DMS79 (cell line): Measurements from ENCODE around the gene MTHFR.
"Not testable (repeated sequence)": the region's sequence is repeated elsewhere in the genome, so short reads cannot be mapped to it uniquely, and the experiment has no call there.

Experiments used
- DNase-seq: peaks from one replicate; lab custom pipeline; 2025; lab: John Stamatoyannopoulos, UW

Gene MTHFR

DNA sequence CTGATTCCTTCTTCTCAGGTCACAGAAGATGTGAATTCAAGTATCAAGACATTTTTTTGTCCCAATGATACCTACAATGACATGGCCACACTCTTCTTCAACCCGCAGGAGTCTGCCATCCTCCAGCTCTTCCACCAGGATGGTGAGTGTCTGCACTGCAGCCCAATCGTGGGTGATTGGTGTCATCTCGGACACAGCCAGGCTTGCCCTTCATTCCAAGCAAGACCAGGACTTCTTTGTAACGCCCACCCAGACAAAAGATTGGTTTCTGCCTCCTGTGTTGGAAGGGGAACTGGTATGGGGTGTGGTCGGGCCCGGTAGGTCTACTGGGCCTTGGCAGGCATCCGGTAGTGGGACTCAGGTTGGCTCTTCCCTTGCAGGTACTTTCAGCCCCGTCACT is 27.7 kb upstream of the MTHFR start:
- no peak for DNase-seq

DNA sequence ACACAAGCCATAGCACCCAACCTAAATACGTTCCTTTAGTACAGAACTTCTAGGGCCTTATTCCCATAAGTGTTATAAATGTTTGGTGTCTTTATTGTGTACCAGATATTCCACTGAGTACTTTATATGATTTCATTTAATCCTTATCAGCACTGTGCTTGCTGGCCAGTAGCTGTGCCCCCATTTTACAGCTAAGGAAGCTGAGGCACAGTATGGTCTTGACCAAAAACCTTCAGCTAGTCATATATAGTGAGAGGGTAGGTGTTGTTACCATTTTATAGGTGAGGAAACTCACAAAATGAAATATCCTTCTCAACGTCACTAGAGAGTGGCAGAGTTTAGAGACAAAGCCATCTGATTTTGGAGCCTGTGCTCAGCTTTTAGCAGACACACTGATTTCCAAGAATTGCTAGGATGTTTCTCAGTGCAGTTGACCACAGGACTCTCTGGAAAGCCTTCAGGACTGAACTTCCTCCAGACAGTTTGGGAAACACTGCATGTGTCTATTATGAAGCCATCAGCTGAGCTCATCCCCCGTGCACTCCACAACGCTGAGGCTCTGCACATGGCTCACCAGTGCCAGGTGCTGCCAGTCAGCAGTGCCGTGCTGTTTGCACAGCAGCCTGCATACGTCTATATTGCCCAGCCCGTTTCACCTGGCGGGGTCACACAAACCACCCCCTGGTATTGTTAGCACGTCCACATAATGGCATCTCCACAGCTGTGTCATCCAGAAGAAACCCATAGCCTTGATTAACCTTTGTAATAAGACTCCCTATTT is 26.4 kb upstream of the MTHFR start:
- DNase-seq: no peak

DNA sequence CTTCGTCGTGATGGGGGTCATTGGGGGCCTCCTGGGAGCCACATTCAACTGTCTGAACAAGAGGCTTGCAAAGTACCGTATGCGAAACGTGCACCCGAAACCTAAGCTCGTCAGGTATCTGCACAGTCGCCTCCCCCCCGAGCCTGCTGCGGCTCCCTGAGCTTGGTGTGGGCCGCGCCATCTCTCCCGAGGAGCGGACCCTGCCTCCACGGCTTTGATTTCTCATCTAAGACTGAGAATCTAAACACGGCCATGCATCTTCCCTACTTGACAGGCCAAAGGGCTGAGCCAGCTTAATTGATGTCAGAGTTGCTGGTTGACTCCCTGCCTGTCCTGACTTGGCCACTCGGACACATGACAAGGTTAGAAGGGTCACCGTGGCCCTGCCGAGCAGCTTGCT is 22.7 kb upstream of the MTHFR start:
- no peak for DNase-seq

DNA sequence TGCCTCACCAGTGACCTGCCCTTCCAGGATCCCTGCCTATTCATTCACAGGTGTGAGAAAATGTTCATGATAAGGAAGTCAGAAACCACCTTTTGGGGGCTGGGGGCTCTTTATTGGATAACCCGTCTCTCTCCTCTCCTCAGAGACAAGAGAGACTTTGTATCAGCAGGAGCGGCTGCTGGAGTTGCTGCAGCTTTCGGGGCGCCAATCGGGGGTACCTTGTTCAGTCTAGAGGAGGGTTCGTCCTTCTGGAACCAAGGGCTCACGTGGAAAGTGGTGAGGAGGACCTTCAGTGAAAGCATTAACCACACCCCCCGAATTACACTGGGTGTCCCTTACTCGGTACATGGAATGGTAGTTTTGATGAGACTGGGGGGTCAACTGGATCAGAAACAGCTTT is 21.2 kb upstream of the MTHFR start:
- no peak for DNase-seq

DNA sequence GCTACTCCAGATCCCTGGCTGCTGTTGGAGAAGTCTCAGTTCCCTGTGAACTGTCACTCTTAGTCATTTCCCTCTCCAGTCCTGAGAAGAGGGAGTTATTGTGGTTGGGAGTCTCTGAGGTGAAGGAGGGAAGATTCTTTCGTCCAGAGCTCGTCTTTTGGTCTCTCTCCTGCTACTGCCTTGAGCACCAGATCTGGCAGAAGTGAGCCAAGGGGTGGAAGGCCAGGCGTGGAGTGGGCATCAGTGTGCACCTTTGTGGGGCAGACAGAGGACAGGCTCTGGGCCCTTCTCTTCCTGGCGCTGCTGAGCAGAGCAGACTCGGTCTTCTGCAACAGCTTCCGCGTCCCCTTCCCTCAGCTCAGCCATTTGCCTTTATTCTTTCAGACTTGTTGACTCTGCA is 19.4 kb upstream of the MTHFR start:
- no peak for DNase-seq

DNA sequence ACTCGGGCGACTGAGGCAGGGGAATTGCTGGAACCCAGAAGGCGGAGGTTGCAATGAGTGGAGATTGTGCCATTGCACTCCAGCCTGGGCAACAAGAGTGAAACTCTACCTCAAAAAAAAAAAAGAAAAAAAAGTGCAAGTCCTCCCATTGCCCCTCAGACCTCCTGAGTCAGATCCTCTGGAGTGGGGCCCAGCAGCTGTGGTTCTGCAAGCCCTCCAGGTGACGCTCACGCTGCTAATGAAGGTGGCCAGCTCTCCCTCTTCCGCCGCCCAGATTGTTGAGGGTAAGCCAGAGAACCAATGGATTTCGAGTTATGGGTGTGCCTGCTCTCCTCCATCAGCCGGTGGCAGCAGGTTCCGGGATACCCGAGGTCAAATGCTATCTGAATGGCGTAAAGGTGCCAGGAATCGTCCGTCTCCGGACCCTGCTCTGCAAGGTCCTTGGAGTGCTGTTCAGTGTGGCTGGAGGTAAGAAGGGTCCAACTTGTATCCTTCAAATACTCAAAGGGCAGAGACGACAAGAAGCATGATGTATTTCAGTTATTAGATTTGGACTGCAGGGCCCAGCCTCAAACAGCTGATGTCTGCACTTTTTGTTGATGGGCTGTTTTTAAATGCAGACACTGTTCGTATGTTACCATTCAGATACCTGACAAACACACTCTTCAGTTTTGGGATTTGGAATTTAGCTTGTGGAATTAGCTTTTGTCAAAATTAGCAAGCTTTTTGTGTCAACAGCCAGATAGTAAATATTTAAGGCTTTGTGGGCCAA is 17.8 kb upstream of the MTHFR start:
- no peak for DNase-seq

DNA sequence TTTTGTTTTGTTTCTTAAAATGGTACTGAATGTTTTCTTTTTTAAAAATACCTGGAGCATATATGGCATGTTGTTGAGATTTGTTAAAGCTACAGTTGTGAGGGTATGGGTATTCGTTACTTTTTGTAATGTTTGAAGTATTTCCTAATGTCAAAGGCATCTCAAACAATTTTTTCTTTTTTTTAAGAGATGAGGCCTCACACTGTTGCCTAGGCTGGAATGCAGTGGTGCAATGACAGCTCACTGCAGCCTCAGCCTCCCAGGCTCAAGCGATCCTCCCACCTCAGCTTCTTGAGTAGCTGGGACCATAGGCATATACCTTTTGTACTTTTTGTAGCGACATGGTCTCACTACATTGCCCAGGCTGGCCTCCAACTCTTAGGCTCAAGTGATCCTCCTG is 16.3 kb upstream of the MTHFR start:
- no peak for DNase-seq

DNA sequence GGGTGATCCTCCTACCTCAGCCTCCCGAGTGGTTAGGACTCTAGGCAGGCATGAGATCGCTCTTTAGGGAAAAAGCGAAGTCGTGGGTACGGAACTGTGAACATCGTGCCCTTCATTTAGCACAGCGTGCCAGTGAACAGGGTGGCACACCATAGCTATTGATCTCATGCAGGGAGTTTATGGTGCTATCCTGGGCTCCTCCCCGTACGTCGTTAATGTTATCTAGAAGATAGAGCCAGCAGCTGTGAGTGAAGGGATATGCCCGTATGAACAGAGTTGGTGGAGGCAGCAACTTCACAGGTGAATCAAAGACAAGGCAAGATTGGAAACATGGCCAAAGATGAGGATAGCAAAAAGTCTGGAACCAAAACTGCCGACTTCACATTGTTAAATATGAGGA is 11.4 kb upstream of the MTHFR start:
- no peak for DNase-seq

DNA sequence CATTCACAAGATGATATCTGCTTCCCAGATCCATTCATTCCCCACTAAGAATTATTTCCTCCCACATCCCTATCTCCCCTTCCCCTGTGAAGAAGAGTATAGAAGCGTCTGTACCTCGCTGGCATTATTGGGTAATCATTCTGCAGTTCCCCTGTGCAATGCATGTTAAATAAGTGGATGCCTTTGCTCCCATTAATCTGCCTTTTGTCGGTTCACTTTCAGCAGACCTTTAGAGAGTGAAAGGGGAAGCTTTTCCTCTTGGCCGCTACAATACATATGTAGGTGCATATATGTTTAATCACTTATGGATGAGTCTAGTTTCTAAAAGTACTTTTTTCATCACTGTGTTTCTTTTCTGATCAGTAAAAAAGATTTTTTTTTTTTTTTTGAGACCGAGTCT is 7.3 kb upstream of the MTHFR start:
- DNase-seq: no peak

DNA sequence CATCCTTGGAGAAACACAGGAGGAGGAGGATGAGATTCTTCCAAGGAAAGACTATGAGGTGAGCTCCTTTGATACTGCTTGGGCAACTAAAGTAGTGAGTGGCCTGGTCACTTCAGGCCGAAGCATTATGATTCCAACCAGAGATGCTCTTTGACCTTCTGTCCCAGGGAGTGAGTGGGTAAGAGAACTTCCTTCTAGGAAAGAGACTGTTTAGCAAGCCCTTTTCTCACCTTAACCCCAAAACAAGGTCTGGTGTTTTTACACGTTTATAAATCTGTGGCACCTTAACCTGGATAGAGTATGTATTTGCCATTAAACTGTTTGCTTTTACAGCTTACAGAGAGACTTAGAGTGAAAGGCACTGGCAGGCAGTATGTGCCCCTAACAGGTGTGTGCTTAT is 1.4 kb upstream of the MTHFR start:
- no peak for DNase-seq

DNA sequence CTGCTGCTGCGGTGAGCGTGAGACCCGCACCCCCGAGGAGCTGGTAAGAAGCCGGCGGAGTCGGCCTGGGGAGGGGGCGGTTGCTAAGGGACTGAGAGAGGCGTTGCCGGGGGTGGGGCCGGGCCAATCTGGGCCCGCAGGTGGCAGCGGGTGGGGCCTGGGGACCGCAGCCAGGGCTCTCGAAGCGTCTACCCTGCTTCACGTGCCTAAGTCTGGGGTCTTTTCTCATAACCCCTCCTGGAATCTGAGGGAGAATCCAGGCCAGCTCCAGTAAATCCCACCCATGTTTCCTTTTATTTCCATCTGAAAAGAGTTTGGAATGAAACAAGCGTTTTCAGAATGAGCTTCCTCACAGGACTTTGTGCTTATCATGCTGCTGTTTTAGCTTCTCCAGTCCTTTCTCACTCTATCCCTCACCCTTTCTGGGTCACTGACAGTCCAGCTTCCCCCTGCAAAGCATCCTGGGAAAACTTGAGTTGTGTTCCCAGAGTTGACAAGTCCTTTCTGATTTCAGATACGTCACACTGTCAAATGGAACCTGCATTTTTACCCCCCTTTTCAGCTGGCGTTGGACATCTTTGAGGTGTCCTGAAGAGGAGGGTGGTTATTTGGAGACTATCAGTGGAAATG is 658 bp upstream of the MTHFR start:
- DNase-seq: no peak

DNA sequence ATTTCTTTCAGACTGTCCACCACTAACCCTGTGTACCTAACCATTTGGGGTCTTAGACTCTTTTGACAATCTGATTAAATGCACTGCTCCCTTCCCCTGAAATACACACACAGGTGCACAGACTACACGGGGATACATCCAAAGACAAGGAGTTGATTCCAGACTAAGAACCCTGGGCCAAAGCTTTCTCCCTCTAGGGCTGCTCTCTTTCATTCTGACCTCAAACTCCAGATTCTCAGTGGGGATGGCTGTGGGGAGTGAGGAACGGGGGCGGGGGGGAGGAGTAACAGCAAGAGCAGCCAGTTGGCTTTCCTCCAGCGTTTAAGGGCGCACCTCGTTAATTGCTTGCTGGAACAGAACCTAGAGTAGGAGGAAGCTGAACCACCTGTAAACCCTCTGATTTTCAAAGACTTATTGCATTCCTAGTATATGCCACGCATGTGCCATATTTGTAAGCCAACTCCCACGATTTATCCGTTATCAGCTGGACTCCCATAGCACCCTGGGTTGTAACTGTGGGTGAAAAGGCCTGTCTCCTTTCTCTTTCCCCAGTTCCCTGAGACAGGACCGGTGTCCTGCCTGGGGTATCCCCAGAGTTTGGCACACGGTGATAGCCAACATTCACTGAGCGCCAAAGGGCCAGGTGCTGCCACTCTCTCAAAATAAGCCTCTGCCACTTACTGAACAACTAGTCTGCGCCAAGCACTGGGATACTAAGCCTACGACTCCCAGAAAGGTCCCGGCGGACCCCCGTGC is 920 bp downstream of the MTHFR start:
- DNase-seq: peak; percentile 71

DNA sequence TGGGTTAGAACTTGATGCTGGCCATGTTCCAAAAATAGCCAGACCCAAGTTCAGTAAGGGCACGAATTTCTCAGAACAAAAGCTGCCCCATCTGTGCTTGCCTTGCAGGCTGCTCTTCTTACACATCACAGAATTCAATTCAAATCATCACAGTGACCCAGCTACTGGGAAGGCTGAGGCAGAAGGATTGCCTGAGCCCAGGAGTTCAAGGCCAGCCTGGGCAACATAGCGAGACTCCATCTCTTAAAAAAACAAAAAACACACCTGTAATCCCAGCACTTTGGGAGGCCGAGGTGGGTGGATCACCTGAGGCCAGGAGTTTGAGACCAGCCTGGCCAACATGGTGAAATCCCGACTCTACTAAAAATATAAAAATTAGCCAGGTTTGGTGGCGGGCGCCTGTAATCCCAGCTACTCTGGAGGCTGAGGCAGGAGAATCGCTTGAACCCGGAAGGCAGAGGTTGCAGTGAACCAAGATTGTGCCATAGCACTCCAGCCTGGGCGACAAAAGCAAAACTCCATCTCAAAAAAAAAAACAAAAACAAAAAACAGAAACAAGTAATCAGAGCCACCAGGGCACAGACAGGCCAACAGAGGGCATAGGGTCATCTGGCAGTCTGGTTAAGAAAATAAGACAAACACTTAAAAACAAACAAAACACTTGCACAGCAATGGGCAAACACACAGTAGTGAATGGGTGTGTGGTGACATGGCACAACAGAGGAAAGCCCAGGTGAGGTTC is 1.7 kb downstream of the MTHFR start:
- not testable (repeated sequence) for DNase-seq

DNA sequence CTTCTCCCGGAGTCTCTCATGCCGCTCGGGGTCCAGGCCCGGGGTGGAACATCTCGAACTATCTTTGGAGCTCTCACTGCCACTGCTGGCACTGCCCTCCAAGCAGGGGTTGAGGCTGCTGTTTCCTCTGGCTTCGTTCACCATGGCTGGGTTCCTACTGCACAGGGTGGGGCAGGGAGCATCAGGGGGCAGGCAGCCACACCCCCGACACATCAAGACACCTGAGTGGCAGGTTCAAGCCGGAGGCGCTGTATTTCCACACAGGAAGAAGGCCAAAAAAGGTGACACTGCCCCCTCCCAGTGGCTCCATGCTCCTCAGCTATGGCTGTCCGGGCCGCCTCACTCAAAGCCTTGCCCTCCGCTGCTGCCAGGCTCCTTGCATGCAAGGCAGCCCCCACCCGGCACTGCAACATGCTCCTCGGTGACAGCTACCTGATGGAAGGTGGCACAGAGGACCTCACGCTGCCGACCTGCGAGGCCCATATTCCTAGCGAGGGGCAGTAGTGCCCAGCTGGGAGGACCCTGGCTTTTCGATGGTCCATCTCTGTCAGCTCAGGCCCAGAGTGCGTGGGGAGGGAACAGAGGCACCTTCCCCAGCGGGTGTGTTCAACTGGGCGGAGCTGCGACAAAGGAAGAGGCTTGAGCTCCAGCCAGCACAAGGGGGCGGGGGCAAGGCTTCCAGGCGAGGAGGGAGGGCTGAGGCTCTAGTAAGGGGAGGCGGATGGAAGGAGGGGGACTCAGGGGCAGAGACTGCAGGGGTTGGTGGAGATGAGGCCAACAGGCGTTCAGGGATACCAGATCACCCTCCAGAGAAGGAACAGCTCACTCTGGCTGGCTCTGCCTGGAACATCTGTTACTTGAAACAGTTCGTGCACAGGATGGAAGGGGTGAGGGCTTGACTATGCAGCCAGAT is 2.5 kb downstream of the MTHFR start:
- peak; percentile 88 for DNase-seq

DNA sequence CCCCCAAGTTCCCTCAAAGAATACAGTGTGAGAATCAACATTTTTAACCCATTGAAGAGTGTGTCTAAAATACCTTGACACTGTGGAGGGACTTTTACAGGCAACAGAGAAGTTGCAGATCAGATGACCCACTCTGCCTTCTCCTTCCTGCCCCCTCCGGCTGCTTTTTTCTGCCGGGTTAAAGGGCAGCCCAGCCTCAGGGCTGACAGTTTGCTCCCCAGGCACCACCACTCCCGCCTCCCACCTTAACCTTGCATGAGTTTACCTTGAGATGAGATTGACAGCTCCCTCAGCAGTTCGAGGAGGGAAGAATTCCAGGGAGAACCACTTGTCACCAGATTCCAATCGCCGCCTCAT is 3.2 kb downstream of the MTHFR start:
- no peak for DNase-seq

DNA sequence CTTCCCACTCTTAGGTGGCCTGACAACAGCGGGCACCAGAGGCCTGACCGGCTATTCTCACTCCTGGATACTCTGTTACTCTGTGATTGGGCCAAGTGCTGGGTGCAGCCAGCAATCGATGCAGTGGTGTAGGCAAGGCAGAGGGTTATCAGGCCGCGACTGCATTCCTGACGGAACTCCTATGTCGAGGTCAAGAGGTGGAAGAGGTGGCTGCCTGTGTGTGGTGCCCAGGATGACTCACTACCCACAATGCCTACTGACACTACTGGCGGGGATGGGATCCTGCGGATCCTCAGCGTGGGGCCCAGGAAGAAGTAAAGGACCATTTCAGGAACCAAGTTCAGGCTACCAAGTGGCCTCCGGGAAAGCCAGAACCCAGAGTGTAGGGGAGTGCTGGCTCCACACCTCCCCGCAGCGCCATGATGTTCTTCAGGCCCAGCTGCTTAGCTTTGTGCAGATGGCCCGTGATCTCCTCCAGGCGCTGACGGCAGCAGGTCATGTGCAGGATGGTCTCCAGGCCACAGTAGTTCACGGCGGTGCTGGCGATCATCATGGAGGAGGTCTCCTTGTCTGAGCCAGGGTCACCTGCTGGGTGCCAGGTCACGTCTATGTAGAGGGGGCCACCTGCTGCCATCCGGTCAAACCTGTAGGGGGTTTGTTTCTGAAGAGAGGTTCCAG is 4.9 kb downstream of the MTHFR start:
- no peak for DNase-seq

DNA sequence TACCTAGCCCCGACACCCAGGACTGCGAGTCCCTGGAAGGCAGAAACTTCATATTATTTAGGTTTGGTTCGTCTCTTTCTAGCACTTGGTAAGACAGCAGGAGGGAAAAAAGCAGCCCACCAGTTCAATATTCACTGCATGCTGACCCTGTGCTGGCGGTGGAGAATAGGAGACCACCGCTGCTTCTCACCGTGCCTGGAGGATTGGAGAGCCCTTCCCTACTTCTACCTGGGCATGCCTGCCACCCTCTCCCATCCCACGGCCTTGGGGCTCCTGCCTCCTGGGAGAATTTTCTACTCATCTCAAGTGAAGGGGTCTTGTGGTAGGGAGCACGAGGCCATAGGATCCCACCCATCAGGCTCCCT is 5.4 kb downstream of the MTHFR start:
- DNase-seq: no peak

DNA sequence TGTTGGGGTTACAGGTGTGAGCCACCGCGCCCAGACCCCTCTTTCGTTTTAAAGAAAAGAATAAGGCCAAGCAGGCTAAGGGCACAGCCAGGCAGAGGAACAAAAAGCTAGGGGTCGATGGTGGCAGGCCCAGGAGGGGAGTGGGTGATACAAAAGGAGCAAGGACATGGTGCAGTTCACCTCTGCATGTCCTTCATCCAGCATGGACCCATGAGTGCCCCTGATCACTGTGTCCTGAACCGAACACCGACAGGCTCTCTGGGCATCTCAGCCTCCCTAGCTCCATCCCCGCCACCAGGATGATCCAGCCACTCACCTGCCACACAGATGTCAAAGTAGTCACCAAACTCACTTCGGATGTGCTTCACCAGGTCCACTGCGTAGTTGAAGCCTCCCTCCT is 5.9 kb downstream of the MTHFR start:
- DNase-seq: no peak

DNA sequence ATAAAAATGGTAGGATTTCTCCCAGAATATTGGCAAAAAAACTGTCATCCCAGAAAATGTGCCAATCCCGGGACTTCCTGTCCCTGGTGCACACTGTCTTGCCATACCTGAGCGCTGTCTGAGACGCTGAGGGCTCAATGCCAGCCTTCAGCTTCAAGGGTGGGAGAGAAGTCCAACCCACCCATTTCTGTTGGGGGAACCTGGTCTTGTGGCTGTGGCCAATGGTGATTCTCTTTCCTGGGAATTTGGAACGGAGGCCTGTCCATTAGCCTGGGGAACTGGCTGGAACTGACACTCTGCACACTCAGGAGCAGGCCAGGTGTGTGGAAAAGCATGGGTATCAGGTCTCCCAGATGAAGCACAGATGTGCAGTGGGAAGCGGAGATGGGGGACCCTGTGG is 6.7 kb downstream of the MTHFR start:
- DNase-seq: no peak

DNA sequence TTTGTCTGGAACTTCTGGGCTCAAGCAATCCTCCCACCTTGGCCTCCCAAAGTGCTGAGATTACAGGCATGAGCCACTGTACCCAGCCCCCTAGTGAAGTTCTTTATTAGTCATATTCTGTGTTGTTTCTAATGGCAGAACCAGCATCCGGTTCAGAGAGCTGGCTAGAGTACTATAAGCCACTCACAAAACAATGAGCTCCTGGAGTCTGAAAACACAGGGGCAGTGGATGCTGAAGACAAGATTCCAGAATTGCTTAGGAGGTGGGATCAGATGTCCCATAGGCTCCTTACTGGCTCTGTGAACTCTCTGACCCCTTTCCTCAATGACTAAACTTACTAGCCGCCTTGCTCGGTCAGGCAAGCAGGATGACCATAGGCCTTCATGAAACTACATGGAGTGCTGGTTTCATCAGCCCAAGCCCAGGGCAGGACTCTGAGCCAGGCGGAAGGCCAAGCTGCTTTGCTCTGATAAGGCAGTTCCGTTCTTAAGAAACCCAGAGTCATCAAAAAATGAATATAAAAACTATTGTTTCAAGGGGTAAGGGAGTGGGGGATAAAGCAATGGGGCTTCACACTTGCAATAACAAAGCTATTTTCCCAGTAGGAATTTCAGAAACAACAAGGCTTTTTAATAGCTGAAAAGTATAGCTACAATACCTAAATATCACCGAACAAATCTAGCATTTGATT is 8.1 kb downstream of the MTHFR start:
- no peak for DNase-seq
